ENCODE results near the gene NPAS4.

DNA sequence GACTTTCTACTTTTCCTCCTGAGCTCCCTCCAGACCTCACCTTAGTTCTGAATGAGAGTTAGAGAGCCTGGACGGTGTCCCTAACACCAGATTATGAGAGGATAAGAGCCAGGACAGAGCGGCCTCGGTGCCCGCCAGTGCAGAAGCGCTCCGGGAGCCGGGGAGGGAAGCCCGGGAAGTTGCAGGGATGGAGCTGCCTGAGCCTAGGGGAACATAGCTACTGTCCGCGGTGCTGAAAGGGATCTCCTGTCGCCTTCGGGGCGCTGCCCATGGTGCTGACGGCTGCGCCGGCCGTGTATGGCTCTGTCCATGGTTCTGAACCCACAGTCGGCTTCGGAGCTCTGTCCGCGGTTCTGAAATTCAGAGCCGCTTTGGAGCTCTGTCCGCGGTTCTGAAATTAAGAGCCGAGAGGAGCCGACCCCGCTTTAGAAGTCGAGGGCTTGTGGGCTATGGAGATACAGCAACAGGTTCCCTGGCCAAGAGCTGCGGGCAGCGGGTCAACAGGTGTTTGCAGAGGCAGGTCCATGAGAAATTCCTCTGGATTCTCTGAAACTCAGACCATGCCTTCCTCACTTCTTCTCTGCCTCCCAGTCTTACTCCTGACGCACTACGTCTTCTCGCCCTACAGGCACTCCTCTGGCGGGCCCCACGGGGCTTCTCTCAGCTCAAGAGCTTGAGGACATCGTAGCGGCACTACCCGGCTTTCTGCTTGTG lies 814 bp downstream of the NPAS4 start:
- peak; percentile 58 for TF ChIP-seq EZH2 (IDR thresholded peaks at IDR 0.05; ENCODE audit: insufficient read depth, low read length)
- TF ChIP-seq, protein P1, sequence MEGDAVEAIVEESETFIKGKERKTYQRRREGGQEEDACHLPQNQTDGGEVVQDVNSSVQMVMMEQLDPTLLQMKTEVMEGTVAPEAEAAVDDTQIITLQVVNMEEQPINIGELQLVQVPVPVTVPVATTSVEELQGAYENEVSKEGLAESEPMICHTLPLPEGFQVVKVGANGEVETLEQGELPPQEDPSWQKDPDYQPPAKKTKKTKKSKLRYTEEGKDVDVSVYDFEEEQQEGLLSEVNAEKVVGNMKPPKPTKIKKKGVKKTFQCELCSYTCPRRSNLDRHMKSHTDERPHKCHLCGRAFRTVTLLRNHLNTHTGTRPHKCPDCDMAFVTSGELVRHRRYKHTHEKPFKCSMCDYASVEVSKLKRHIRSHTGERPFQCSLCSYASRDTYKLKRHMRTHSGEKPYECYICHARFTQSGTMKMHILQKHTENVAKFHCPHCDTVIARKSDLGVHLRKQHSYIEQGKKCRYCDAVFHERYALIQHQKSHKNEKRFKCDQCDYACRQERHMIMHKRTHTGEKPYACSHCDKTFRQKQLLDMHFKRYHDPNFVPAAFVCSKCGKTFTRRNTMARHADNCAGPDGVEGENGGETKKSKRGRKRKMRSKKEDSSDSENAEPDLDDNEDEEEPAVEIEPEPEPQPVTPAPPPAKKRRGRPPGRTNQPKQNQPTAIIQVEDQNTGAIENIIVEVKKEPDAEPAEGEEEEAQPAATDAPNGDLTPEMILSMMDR (IDR thresholded peaks at IDR 0.05; ENCODE audit: insufficient read depth, low read depth, low read length), result no peak
